GM18505 (cell line): ENCODE results near the gene MESP2.

Experiments used
- ATAC-seq: cut with Tn5 transposase; IDR thresholded peaks from one replicate; pipeline ENCODE4 v1.9.1; 2021; ENCODE audit not compliant: unreplicated experiment
- POLR2A ChIP-seq: IDR thresholded peaks from 4 replicates; pipeline ENCODE4 v1.6.1; 2011; ENCODE audit warnings: borderline replicate concordance; ENCODE audit not compliant: insufficient read depth, insufficient read length; ENCODE audit errors: extremely low read depth

MESP2 gene

GRCh38 chr15:89761929-89762328 lies 14.2 kb upstream of the MESP2 start:
- no peak for TF ChIP-seq POLR2A
- no peak for ATAC-seq

GRCh38 chr15:89765694-89766093 lies 10.4 kb upstream of the MESP2 start:
- ATAC-seq: no peak
- TF ChIP-seq POLR2A: no peak

- ATAC-seq: no peak
- TF ChIP-seq POLR2A: no peak
Measured at GRCh38 chr15:89766357-89767311, 9.5 kb upstream of the MESP2 start.

- TF ChIP-seq POLR2A: no peak
- no peak for ATAC-seq
Measured at GRCh38 chr15:89767411-89767915, 8.7 kb upstream of the MESP2 start.

- no peak for ATAC-seq
- no peak for TF ChIP-seq POLR2A
Measured at GRCh38 chr15:89768071-89768500, 8.0 kb upstream of the MESP2 start.

GRCh38 chr15:89769366-89769765 lies 6.8 kb upstream of the MESP2 start:
- no peak for ATAC-seq
- no peak for TF ChIP-seq POLR2A

GRCh38 chr15:89770041-89770440 lies 6.1 kb upstream of the MESP2 start:
- no peak for TF ChIP-seq POLR2A

GRCh38 chr15:89772932-89773583 lies 3.1 kb upstream of the MESP2 start:
- no peak for ATAC-seq
- no peak for TF ChIP-seq POLR2A

More at GRCh38 chr15:89770041-89770440, 6.1 kb upstream of the MESP2 start:
- ATAC-seq: no peak

GRCh38 chr15:89774492-89774891 lies 1.6 kb upstream of the MESP2 start:
- no peak for ATAC-seq
- no peak for TF ChIP-seq POLR2A

- no peak for TF ChIP-seq POLR2A
Measured at GRCh38 chr15:89775815-89776214, 317 bp upstream of the MESP2 start.

GRCh38 chr15:89777073-89777751 lies 1.1 kb downstream of the MESP2 start:
- no peak for ATAC-seq
- no peak for TF ChIP-seq POLR2A

More at GRCh38 chr15:89775815-89776214, 317 bp upstream of the MESP2 start:
- ATAC-seq: no peak

GRCh38 chr15:89777782-89778380 lies 1.7 kb downstream of the MESP2 start:
- no peak for TF ChIP-seq POLR2A
- ATAC-seq: no peak

- no peak for TF ChIP-seq POLR2A
- ATAC-seq: no peak
Measured at GRCh38 chr15:89778861-89779260, 2.7 kb downstream of the MESP2 start.
